HepG2 (cell line): ENCODE data around the gene GSDMA. TPM values are rescaled to one million over a fixed set of nuclear protein-coding genes. Genes with fewer than 3 reads are reported as not detected.
A peak's percentile ranks its signal among the peaks of the same experiment; 100 is the strongest.

Source experiments
- ATAC-seq: fragments of 200-7000 bp; cut with Tn5 transposase; 3 replicates; pipeline ENCODE4 v1.9.1; 2020; ENCODE audit warnings: mild to moderate bottlenecking, moderate library complexity
- BruUV-seq: library from RNA; stranded (reverse); fragments of 400-500 nt; replicated peaks from 2 replicates; lab custom pipeline; 2021; lab: Mats Ljungman, UMichigan
- CTCF ChIA-PET: fragments of 300-600 bp; formaldehyde crosslinking; extraction: SDS; loops from one replicate; lab custom pipeline; 2021; ENCODE audit warnings: low total read pairs, inconsistent platforms, low intra/inter-chr PET ratio; lab: Yijun Ruan, JAX
- POLR2A ChIA-PET: fragments of 350-600 bp; sonication (Branson Sonifier 250); formaldehyde crosslinking; loops from one replicate; lab custom pipeline; 2020; ENCODE audit warnings: antibody characterized with exemption, inconsistent platforms; lab: Yijun Ruan, JAX
- DNase-seq: peaks from one replicate; pipeline ENCODE4 v3.0.0-alpha.2; 2015; ENCODE audit warnings: low spot score
- FAIRE-seq: peaks from 3 replicates; lab custom pipeline; 2011; peaks lifted over from hg19 to GRCh38; lab: Jason Lieb, UNC
- H2AFZ ChIP-seq: one replicate; pipeline ENCODE4 v1.6.1; 2011; ENCODE audit warnings: low read length, inconsistent platforms
- H3K27ac ChIP-seq: fragments of 300-600 bp; 3 replicates; pipeline ENCODE4 v1.8.0; 2011; ENCODE audit warnings: mixed run types, mild to moderate bottlenecking, mixed read lengths, low read length, inconsistent platforms; ENCODE audit not compliant: insufficient read depth; ENCODE audit errors: extremely low read length
- H3K27me3 ChIP-seq, 2 experiments: fragments of 200-600 bp in 1 of 2; 2 replicates in 1 of 2; 3 replicates in 1 of 2; pipeline versions ENCODE4 v1.6.0 to v1.8.0; 2011; ENCODE audit warnings: low read length in 2 of 2, mild to moderate bottlenecking in 2 of 2, moderate library complexity in 2 of 2, inconsistent platforms in 1 of 2; ENCODE audit not compliant: insufficient read depth in 2 of 2, control insufficient read depth in 1 of 2
- H3K36me3 ChIP-seq, 2 experiments: fragments of 200-600 bp in 1 of 2; replicated peaks in 1 of 2; 2 replicates in 1 of 2; 3 replicates in 1 of 2; pipeline versions ENCODE4 v1.5.1 to v1.8.0; 2011; ENCODE audit warnings: low read length in 2 of 2, inconsistent platforms in 1 of 2; ENCODE audit not compliant: insufficient read depth in 2 of 2, control insufficient read depth in 1 of 2
- H3K4me1 ChIP-seq: 2 replicates; pipeline ENCODE4 v1.5.1; 2012; ENCODE audit warnings: low read length, inconsistent platforms; ENCODE audit not compliant: insufficient read depth
- H3K4me2 ChIP-seq: 2 replicates; pipeline ENCODE4 v1.6.0; 2011; ENCODE audit warnings: low read depth, low read length, inconsistent platforms
- H3K4me3 ChIP-seq, 3 experiments: fragments of 200-600 bp in 1 of 3; sonication (generic), shearing (Covaris generic) in 1 of 3; replicated peaks in 1 of 3; 2 replicates each; pipeline ENCODE4 v1.5.1; 2011 to 2016; ENCODE audit warnings: low read length in 3 of 3, inconsistent platforms in 2 of 3, low read depth in 2 of 3, mild to moderate bottlenecking in 2 of 3, control low read depth in 1 of 3, mixed read lengths in 1 of 3; ENCODE audit not compliant: insufficient read depth in 1 of 3
- H3K79me2 ChIP-seq: one replicate; pipeline ENCODE4 v1.6.1; 2011; ENCODE audit warnings: low read length, inconsistent platforms; ENCODE audit not compliant: insufficient read depth
- H3K9ac ChIP-seq: 2 replicates; pipeline ENCODE4 v1.6.0; 2011; ENCODE audit warnings: mild to moderate bottlenecking, low read depth, low read length, inconsistent platforms; ENCODE audit not compliant: insufficient read depth
- H3K9me3 ChIP-seq: 2 replicates; pipeline ENCODE4 v1.5.1; 2012; ENCODE audit warnings: mild to moderate bottlenecking, low read length
- H4K20me1 ChIP-seq: 2 replicates; pipeline ENCODE4 v1.6.0; 2011; ENCODE audit warnings: inconsistent platforms, mild to moderate bottlenecking, low read length, moderate library complexity; ENCODE audit not compliant: insufficient read depth
- IRF2 ChIP-seq: IDR thresholded peaks from 2 replicates; pipeline ENCODE4 v1.6.1; 2018; ENCODE audit warnings: missing genetic modification reagents, missing compliant biosample characterization
- PAWR ChIP-seq: sonication (generic); formaldehyde crosslinking; IDR thresholded peaks from 2 replicates; pipeline ENCODE4 v1.4.0; 2020; ENCODE audit warnings: missing genetic modification reagents, mild to moderate bottlenecking, borderline replicate concordance
- RARA ChIP-seq: IDR thresholded peaks from 2 replicates; pipeline ENCODE4 v1.6.1; 2016; ENCODE audit warnings: missing genetic modification reagents, missing compliant biosample characterization
- RXRA ChIP-seq: sonication (generic); formaldehyde crosslinking; IDR thresholded peaks from 2 replicates; pipeline ENCODE4 v1.5.1; 2020; ENCODE audit warnings: missing genetic modification reagents
- RXRB ChIP-seq: IDR thresholded peaks from 2 replicates; pipeline ENCODE4 v1.6.1; 2016; ENCODE audit warnings: borderline replicate concordance, missing genetic modification reagents, missing compliant biosample characterization
- ZFP82 ChIP-seq: sonication (generic); formaldehyde crosslinking; IDR thresholded peaks from 2 replicates; pipeline ENCODE4 v1.5.1; 2020; ENCODE audit warnings: mild to moderate bottlenecking, missing genetic modification reagents, borderline replicate concordance
- ZMYM3 ChIP-seq: sonication (generic); formaldehyde crosslinking; IDR thresholded peaks from 2 replicates; pipeline ENCODE4 v1.5.1; 2020; ENCODE audit warnings: mild to moderate bottlenecking, missing genetic modification reagents
- ZNF557 ChIP-seq: sonication (generic); formaldehyde crosslinking; IDR thresholded peaks from 2 replicates; pipeline ENCODE4 v1.4.0; 2020; ENCODE audit warnings: missing genetic modification reagents
- ZNF883 ChIP-seq: sonication (generic); formaldehyde crosslinking; IDR thresholded peaks from 2 replicates; pipeline ENCODE4 v1.5.1; 2020; ENCODE audit warnings: mild to moderate bottlenecking, missing genetic modification reagents; ENCODE audit errors: not compliant biosample characterization
- WGBS: methylation state at CpG from one replicate; pipeline ENCODE4 v1.1.6; 2017; ENCODE audit warnings: low lambda C conversion rate; 5-methylcytosine and 5-hydroxymethylcytosine counted together
- in situ Hi-C: cut with HindIII; loops from 2 replicates; pipeline ENCODE4 v1.10.0; 2017; ENCODE audit warnings: low pct_unique_long_range_greater_than_20kb; ENCODE audit not compliant: extremely low pct_ligation_motif_present
- intact Hi-C: fragments of 100-400 bp; cut with micrococcal nuclease; formaldehyde crosslinking; loops from one replicate; pipeline ENCODE4 v1.10.0; 2022; ENCODE audit not compliant: unreplicated experiment
- polyA plus RNA-seq, 8 experiments: library from polyadenylated mRNA; depleted of rRNA in 3 of 8; stranded (reverse) in 7 of 8; unstranded in 1 of 8; fragments of >200 nt; fragmentation: Illumina TruSeq in 4 of 8; extraction: Trizol in 4 of 8; gene quantifications; 2 replicates each; pipeline versions ENCODE4 v1.2.1 to v1.2.3, GENCODE V29; 2011 to 2016; ENCODE audit warnings: low read depth in 4 of 8, missing spikeins in 1 of 8, mixed read lengths in 1 of 8; ENCODE audit not compliant: insufficient read depth in 1 of 8
- total RNA-seq, 5 experiments: library from RNA; depleted of rRNA; stranded (reverse); fragments of >200 nt; fragmentation: Illumina TruSeq; extraction: Trizol; gene quantifications; 2 replicates each; pipeline ENCODE4 v1.2.3, GENCODE V29; 2016; ENCODE audit warnings: low read depth in 1 of 5
- TF ChIP-seq, protein P1 (sequence below): sonication (generic); formaldehyde crosslinking; IDR thresholded peaks from 2 replicates; pipeline ENCODE4 v1.4.0; 2020; ENCODE audit warnings: missing genetic modification reagents
- TF ChIP-seq, protein P2 (sequence below): sonication (generic); formaldehyde crosslinking; IDR thresholded peaks from 2 replicates; pipeline ENCODE4 v1.4.0; 2020; ENCODE audit warnings: missing genetic modification reagents
- TF ChIP-seq, protein P3 (sequence below): sonication (generic); formaldehyde crosslinking; IDR thresholded peaks from 2 replicates; pipeline ENCODE4 v1.4.0; 2020; ENCODE audit warnings: missing genetic modification reagents
- TF ChIP-seq, protein P4 (sequence below): fragments of 450-650 bp; IDR thresholded peaks from 2 replicates; pipeline ENCODE4 v1.6.1; 2017

GSDMA gene
- total and polyA plus RNA-seq, 2 of the 13 experiments (the other 11 are each of a cell fraction or from before 2014, with no cell fraction given) = not detected

DNA sequence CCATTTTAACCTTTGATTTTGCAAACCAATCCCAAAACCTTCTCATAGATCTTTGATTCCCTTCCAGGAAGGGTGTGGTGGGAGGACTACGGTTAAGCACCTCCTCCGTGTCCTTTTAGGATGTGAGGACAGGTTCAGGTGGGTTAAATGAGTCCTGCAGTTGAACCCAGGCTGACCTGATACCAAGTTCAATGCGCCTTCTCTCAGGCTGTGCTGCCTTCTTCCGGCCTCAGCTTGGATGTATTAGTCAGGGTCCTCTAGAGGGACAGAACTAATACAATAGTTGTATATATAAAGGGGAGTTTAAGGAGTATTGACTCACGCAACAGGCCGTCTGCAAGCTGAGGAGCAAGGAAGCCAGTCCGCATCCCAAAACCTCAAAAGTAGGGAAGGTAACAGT lies 41.9 kb downstream of the GSDMA start:
- Histone ChIP-seq H3K4me3 (no peak overlapping the region), H3K27me3 (no peaks in the 10 kb centered on the region), H3K27ac (no peak overlapping the region), H4K20me1 (no peaks in the 10 kb centered on the region), H3K4me1 (peaks cover 20% of the 10 kb centered on the region), H3K36me3 (no peaks in the 10 kb centered on the region), H3K4me2 (peak overlapping the region; percentile 64), H3K9me3 (no peaks in the 10 kb centered on the region), H3K79me2 (no peaks in the 10 kb centered on the region), H2AFZ (no peak overlapping the region), H3K9ac (no peak overlapping the region)
- CTCF ChIA-PET = no interaction called here
- 23% methylated on average over 7 of the region's 7 CpGs for WGBS
- BruUV-seq = no TSS peak
- in situ Hi-C loops (no loop called here), intact Hi-C loops (no loop called here)
- TF ChIP-seq ZNF883 (no peak), RXRB (CRISPR knock-in tag) (peak; percentile 41; the same call in 1 of the 2 replicates), IRF2 (CRISPR knock-in tag) (no peak), RXRA (CRISPR knock-in tag) (peak; percentile 35; the same call in 1 of the 2 replicates), RARA (peak; percentile 77), PAWR (CRISPR knock-in tag) (no peak)
- TF ChIP-seq, protein P1, sequence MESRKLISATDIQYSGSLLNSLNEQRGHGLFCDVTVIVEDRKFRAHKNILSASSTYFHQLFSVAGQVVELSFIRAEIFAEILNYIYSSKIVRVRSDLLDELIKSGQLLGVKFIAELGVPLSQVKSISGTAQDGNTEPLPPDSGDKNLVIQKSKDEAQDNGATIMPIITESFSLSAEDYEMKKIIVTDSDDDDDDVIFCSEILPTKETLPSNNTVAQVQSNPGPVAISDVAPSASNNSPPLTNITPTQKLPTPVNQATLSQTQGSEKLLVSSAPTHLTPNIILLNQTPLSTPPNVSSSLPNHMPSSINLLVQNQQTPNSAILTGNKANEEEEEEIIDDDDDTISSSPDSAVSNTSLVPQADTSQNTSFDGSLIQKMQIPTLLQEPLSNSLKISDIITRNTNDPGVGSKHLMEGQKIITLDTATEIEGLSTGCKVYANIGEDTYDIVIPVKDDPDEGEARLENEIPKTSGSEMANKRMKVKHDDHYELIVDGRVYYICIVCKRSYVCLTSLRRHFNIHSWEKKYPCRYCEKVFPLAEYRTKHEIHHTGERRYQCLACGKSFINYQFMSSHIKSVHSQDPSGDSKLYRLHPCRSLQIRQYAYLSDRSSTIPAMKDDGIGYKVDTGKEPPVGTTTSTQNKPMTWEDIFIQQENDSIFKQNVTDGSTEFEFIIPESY = peak; percentile 33; the same call in 1 of the 2 replicates
- FAIRE-seq (no peak), ATAC-seq (peak; percentile 70), DNase-seq (no peak)
- POLR2A ChIA-PET = no interaction called here

DNA sequence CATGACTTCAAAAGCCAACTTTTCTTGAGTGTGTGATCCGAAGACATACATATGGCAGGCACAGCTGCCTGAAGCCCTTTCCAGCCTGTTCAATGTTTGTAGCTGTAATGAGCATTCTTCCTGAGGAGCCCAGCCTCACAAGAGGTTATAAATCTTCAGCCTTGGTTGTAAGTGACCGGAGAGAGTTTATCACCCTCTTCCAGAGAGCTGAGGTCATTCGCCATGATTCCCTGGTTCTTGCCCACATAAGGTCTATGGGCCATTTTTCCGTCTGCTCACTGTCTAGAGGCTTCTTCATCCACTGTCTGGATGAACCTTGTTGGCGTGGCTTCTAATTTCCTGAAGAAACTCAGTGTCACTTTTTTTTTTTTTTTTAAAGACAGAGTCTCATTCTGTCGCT lies 42.7 kb downstream of the GSDMA start:
- BruUV-seq = no TSS peak
- Histone ChIP-seq H2AFZ (no peak overlapping the region), H3K4me3 (no peak overlapping the region), H3K79me2 (no peaks in the 10 kb centered on the region), H3K27ac (no peak overlapping the region), H3K4me1 (peaks cover 20% of the 10 kb centered on the region), H3K27me3 (no peaks in the 10 kb centered on the region), H3K9me3 (no peaks in the 10 kb centered on the region), H3K36me3 (no peaks in the 10 kb centered on the region), H3K9ac (no peak overlapping the region), H4K20me1 (no peaks in the 10 kb centered on the region), H3K4me2 (no peak overlapping the region)
- ChIA-PET CTCF (no interaction called here), POLR2A (interaction anchor here (1.7 kb wide), 1 partner anchor 25 kb away, joined by 7 read pairs; the partner anchor contains the start of gene PSMD3)
- no peak for FAIRE-seq
- in situ Hi-C loops = no loop called here
- no peak for ATAC-seq
- intact Hi-C loops = no loop called here
- WGBS = 84% methylated on average over 6 of the region's 6 CpGs
- no peak for DNase-seq
- TF ChIP-seq, protein P2, sequence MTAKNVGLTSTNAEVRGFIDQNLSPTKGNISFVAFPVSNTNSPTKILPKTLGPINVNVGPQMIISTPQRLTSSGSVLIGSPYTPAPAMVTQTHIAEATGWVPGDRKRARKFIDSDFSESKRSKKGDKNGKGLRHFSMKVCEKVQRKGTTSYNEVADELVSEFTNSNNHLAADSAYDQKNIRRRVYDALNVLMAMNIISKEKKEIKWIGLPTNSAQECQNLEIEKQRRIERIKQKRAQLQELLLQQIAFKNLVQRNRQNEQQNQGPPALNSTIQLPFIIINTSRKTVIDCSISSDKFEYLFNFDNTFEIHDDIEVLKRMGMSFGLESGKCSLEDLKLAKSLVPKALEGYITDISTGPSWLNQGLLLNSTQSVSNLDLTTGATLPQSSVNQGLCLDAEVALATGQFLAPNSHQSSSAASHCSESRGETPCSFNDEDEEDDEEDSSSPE (CRISPR knock-in tag) = no peak
- TF ChIP-seq, protein P3, sequence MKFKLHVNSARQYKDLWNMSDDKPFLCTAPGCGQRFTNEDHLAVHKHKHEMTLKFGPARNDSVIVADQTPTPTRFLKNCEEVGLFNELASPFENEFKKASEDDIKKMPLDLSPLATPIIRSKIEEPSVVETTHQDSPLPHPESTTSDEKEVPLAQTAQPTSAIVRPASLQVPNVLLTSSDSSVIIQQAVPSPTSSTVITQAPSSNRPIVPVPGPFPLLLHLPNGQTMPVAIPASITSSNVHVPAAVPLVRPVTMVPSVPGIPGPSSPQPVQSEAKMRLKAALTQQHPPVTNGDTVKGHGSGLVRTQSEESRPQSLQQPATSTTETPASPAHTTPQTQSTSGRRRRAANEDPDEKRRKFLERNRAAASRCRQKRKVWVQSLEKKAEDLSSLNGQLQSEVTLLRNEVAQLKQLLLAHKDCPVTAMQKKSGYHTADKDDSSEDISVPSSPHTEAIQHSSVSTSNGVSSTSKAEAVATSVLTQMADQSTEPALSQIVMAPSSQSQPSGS (CRISPR knock-in tag) = no peak
- no peak for TF ChIP-seq ZFP82
- TF ChIP-seq, protein P4, sequence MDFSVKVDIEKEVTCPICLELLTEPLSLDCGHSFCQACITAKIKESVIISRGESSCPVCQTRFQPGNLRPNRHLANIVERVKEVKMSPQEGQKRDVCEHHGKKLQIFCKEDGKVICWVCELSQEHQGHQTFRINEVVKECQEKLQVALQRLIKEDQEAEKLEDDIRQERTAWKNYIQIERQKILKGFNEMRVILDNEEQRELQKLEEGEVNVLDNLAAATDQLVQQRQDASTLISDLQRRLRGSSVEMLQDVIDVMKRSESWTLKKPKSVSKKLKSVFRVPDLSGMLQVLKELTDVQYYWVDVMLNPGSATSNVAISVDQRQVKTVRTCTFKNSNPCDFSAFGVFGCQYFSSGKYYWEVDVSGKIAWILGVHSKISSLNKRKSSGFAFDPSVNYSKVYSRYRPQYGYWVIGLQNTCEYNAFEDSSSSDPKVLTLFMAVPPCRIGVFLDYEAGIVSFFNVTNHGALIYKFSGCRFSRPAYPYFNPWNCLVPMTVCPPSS = no peak
- TF ChIP-seq ZNF557 (CRISPR knock-in tag) = no peak
- TF ChIP-seq ZMYM3 (CRISPR knock-in tag) = no peak
